Duodenal mucosa (tissue), 2 donors: ENCODE measurements around the gene CAPN13.

Experiments
- H3K27ac ChIP-seq: one replicate; pipeline ENCODE4 v1.7.0; 2013; ENCODE audit warnings: low read depth, low read length
- H3K27me3 ChIP-seq, 2 donors: one replicate each; pipeline ENCODE4 v1.7.0; 2013; ENCODE audit warnings: low read length in 2 of 2, control low read depth in 1 of 2; ENCODE audit not compliant: insufficient read depth in 2 of 2, control insufficient read depth in 1 of 2
- H3K36me3 ChIP-seq, 2 donors: one replicate each; pipeline ENCODE4 v1.7.0; 2013; ENCODE audit warnings: low read length in 2 of 2, control low read depth in 1 of 2; ENCODE audit not compliant: insufficient read depth in 2 of 2, control insufficient read depth in 1 of 2
- H3K4me1 ChIP-seq, 2 donors: one replicate each; pipeline ENCODE4 v1.7.0; 2013; ENCODE audit warnings: low read length in 2 of 2, control low read depth in 1 of 2; ENCODE audit not compliant: insufficient read depth in 2 of 2, control insufficient read depth in 1 of 2
- H3K4me3 ChIP-seq, 2 donors: one replicate each; pipeline ENCODE4 v1.7.0; 2013; ENCODE audit warnings: low read length in 2 of 2, low read depth in 1 of 2
- H3K9ac ChIP-seq, 2 donors: one replicate each; pipeline ENCODE4 v1.7.0; 2013; ENCODE audit warnings: low read length in 2 of 2, low read depth in 1 of 2
- H3K9me3 ChIP-seq, 2 donors: one replicate each; pipeline ENCODE4 v1.7.0; 2013; ENCODE audit warnings: low read length in 2 of 2, control low read depth in 1 of 2; ENCODE audit not compliant: control insufficient read depth in 1 of 2

CAPN13 gene

GRCh38 chr2:30808695-30809094 lies 1.4 kb upstream of the CAPN13 start:
- H3K4me3 ChIP-seq = no peak overlapping the region
- H3K27ac ChIP-seq = no peak overlapping the region
- H3K4me1 ChIP-seq = no peaks in the 10 kb centered on the region
- H3K9ac ChIP-seq = no peak overlapping the region
- no peaks in the 10 kb centered on the region for H3K9me3 ChIP-seq
- H3K27me3 ChIP-seq = no peaks in the 10 kb centered on the region
- H3K36me3 ChIP-seq = no peaks in the 10 kb centered on the region

- Histone ChIP-seq H3K9me3 (no peaks in the 10 kb centered on the region), H3K4me3 (no peak overlapping the region)
Observed at GRCh38 chr2:30803281-30803680, 4.0 kb downstream of the CAPN13 start.

GRCh38 chr2:30802611-30803010 lies 4.6 kb downstream of the CAPN13 start:
- no peak overlapping the region for H3K9ac ChIP-seq
- no peak overlapping the region for H3K4me3 ChIP-seq
- H3K4me1 ChIP-seq = peaks cover 2 to 6% of the 10 kb centered on the region in 2 donors
- no peaks in the 10 kb centered on the region for H3K27me3 ChIP-seq
- no peaks in the 10 kb centered on the region for H3K9me3 ChIP-seq
- H3K27ac ChIP-seq = no peak overlapping the region
- no peaks in the 10 kb centered on the region for H3K36me3 ChIP-seq

More at GRCh38 chr2:30803281-30803680, 4.0 kb downstream of the CAPN13 start:
- H3K36me3 ChIP-seq = no peaks in the 10 kb centered on the region
- H3K27ac ChIP-seq = no peak overlapping the region
- H3K9ac ChIP-seq = no peak overlapping the region
- H3K4me1 ChIP-seq = peaks cover 0 to 3% of the 10 kb centered on the region in 2 donors
- no peaks in the 10 kb centered on the region for H3K27me3 ChIP-seq

- Histone ChIP-seq H3K9ac (no peak overlapping the region), H3K4me3 (no peak overlapping the region), H3K9me3 (no peaks in the 10 kb centered on the region), H3K27ac (no peak overlapping the region), H3K27me3 (no peaks in the 10 kb centered on the region), H3K4me1 (peaks cover 6 to 12% of the 10 kb centered on the region in 2 donors), H3K36me3 (no peaks in the 10 kb centered on the region)
Observed at GRCh38 chr2:30801821-30802455, 5.3 kb downstream of the CAPN13 start.

GRCh38 chr2:30800159-30800558 lies 7.1 kb downstream of the CAPN13 start:
- no peaks in the 10 kb centered on the region for H3K27me3 ChIP-seq
- no peaks in the 10 kb centered on the region for H3K9me3 ChIP-seq
- H3K9ac ChIP-seq = no peak overlapping the region
- no peak overlapping the region for H3K27ac ChIP-seq
- no peaks in the 10 kb centered on the region for H3K36me3 ChIP-seq
- no peak overlapping the region for H3K4me3 ChIP-seq
- peaks cover 9 to 18% of the 10 kb centered on the region in 2 donors for H3K4me1 ChIP-seq

- Histone ChIP-seq H3K4me3 (no peak overlapping the region), H3K36me3 (no peaks in the 10 kb centered on the region), H3K9me3 (no peaks in the 10 kb centered on the region), H3K27ac (no peak overlapping the region), H3K9ac (no peak overlapping the region), H3K27me3 (no peaks in the 10 kb centered on the region), H3K4me1 (peaks cover 9 to 18% of the 10 kb centered on the region in 2 donors)
Observed at GRCh38 chr2:30799366-30799765, 7.9 kb downstream of the CAPN13 start.

- no peaks in the 10 kb centered on the region for H3K9me3 ChIP-seq
Observed at GRCh38 chr2:30798536-30798991, 8.7 kb downstream of the CAPN13 start.

GRCh38 chr2:30797381-30798015 lies 9.7 kb downstream of the CAPN13 start:
- H3K27me3 ChIP-seq = no peaks in the 10 kb centered on the region

More at GRCh38 chr2:30798536-30798991, 8.7 kb downstream of the CAPN13 start:
- no peak overlapping the region for H3K9ac ChIP-seq
- no peaks in the 10 kb centered on the region for H3K27me3 ChIP-seq
- H3K36me3 ChIP-seq = no peaks in the 10 kb centered on the region
- H3K4me3 ChIP-seq = no peak overlapping the region
- no peak overlapping the region for H3K27ac ChIP-seq
- H3K4me1 ChIP-seq = peaks cover 9 to 18% of the 10 kb centered on the region in 2 donors

GRCh38 chr2:30796699-30797098 lies 10.5 kb downstream of the CAPN13 start:
- Histone ChIP-seq H3K4me1 (peaks cover 9 to 18% of the 10 kb centered on the region in 2 donors), H3K27me3 (no peaks in the 10 kb centered on the region), H3K27ac (no peak overlapping the region), H3K9me3 (no peaks in the 10 kb centered on the region), H3K9ac (no peak overlapping the region), H3K4me3 (no peak overlapping the region), H3K36me3 (no peaks in the 10 kb centered on the region)

More at GRCh38 chr2:30797381-30798015, 9.7 kb downstream of the CAPN13 start:
- H3K9me3 ChIP-seq = no peaks in the 10 kb centered on the region
- no peak overlapping the region for H3K9ac ChIP-seq
- H3K27ac ChIP-seq = no peak overlapping the region
- H3K4me3 ChIP-seq = no peak overlapping the region
- H3K4me1 ChIP-seq = peaks cover 9 to 18% of the 10 kb centered on the region in 2 donors
- H3K36me3 ChIP-seq = no peaks in the 10 kb centered on the region

GRCh38 chr2:30792521-30792920 lies 14.7 kb downstream of the CAPN13 start:
- no peak overlapping the region for H3K9ac ChIP-seq
- no peaks in the 10 kb centered on the region for H3K36me3 ChIP-seq
- no peak overlapping the region for H3K4me3 ChIP-seq
- H3K27me3 ChIP-seq = no peaks in the 10 kb centered on the region
- H3K27ac ChIP-seq = no peak overlapping the region
- peaks cover 6 to 11% of the 10 kb centered on the region in 2 donors for H3K4me1 ChIP-seq
- H3K9me3 ChIP-seq = no peaks in the 10 kb centered on the region
